Activated naive CD8-positive, alpha-beta T cell (primary cell): ENCODE measurements around the gene IL13RA1.
"Not testable (repeated sequence)": the region's sequence is repeated elsewhere in the genome, so short reads cannot be mapped to it uniquely, and the experiment has no call there.

ENCODE experiments used
- H3K27ac Mint-ChIP-seq: one replicate; pipeline ENCODE4 v1.8.0; 2021; ENCODE audit warnings: mixed read lengths
- H3K27me3 Mint-ChIP-seq: one replicate; pipeline ENCODE4 v1.8.0; 2021; ENCODE audit warnings: mixed read lengths
- H3K36me3 Mint-ChIP-seq: one replicate; pipeline ENCODE4 v1.8.0; 2021; ENCODE audit warnings: mixed read lengths
- H3K4me1 Mint-ChIP-seq: one replicate; pipeline ENCODE4 v1.8.0; 2021; ENCODE audit warnings: low read depth, mixed read lengths
- H3K4me3 Mint-ChIP-seq: one replicate; pipeline ENCODE4 v1.8.0; 2021; ENCODE audit warnings: mild to moderate bottlenecking, mixed read lengths
- H3K9me3 Mint-ChIP-seq: one replicate; pipeline ENCODE4 v1.8.0; 2021; ENCODE audit warnings: low read depth, mixed read lengths

Gene IL13RA1

DNA sequence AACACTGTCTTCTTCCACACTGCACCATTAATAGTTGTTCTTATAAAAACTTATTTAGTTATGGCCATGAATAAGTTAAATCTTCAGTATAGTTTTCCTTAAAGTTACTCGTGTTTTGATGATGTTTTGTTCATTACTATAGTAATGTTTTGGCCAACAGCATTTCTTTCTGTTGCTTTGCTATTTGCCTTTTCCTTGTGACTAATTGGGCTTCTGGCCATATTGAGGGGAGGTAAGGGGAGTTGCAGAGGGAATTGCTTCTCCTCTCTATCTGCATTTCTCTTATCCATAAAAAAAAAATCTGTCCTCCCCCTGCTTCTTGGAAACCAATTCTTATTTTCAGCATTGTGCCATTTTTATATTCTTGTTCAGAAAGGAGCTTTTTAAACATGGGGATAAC, 53.5 kb downstream of the IL13RA1 start:
- no peaks in the 10 kb centered on the region for H3K9me3 Mint-ChIP-seq
- peaks cover 2% of the 10 kb centered on the region for H3K27me3 Mint-ChIP-seq
- no peaks in the 10 kb centered on the region for H3K4me1 Mint-ChIP-seq
- no peak overlapping the region for H3K4me3 Mint-ChIP-seq
- no peaks in the 10 kb centered on the region for H3K36me3 Mint-ChIP-seq
- no peak overlapping the region for H3K27ac Mint-ChIP-seq

GRCh38 chrX:118795528-118796280, 68.3 kb downstream of the IL13RA1 start:
- Mint-ChIP-seq H3K36me3 (no peaks in the 10 kb centered on the region), H3K27ac (no peak overlapping the region), H3K27me3 (peaks cover 10% of the 10 kb centered on the region), H3K9me3 (no peaks in the 10 kb centered on the region), H3K4me1 (no peaks in the 10 kb centered on the region), H3K4me3 (no peak overlapping the region)

GRCh38 chrX:118802857-118803256, 75.5 kb downstream of the IL13RA1 start:
- Mint-ChIP-seq H3K4me1 (no peaks in the 10 kb centered on the region), H3K36me3 (no peaks in the 10 kb centered on the region), H3K27ac (no peak overlapping the region)

GRCh38 chrX:118807151-118808017, 80.0 kb downstream of the IL13RA1 start:
- Mint-ChIP-seq H3K4me1 (no peaks in the 10 kb centered on the region), H3K27me3 (peaks cover 5% of the 10 kb centered on the region), H3K4me3 (no peak overlapping the region), H3K9me3 (no peaks in the 10 kb centered on the region), H3K27ac (no peak overlapping the region), H3K36me3 (no peaks in the 10 kb centered on the region)

More at GRCh38 chrX:118802857-118803256, 75.5 kb downstream of the IL13RA1 start:
- Mint-ChIP-seq H3K9me3 (no peaks in the 10 kb centered on the region), H3K4me3 (no peak overlapping the region), H3K27me3 (peaks cover 3% of the 10 kb centered on the region)

- not testable (repeated sequence) for H3K27me3 Mint-ChIP-seq, H3K9me3 Mint-ChIP-seq, H3K36me3 Mint-ChIP-seq, H3K4me1 Mint-ChIP-seq, H3K27ac Mint-ChIP-seq, H3K4me3 Mint-ChIP-seq
Observed at GRCh38 chrX:118817257-118817656, 89.9 kb downstream of the IL13RA1 start.

GRCh38 chrX:118823263-118824172, 96.1 kb downstream of the IL13RA1 start, which contains the start of gene ZCCHC12:
Gene ZCCHC12, plus strand, starts transcription at chrX:118823824. Its CDS starts 1,421 bp downstream, at chrX:118825245.
- no peak within 1 kb of the TSS for H3K27ac Mint-ChIP-seq

GRCh38 chrX:118824173-118824730, 96.8 kb downstream of the IL13RA1 start:
- Mint-ChIP-seq H3K9me3 (no peaks in the 10 kb centered on the region), H3K36me3 (peaks cover 3% of the 10 kb centered on the region), H3K27ac (no peak overlapping the region), H3K4me1 (peaks cover 30% of the 10 kb centered on the region), H3K4me3 (peak overlapping the region; percentile 84), H3K27me3 (peaks cover 6% of the 10 kb centered on the region)

More at GRCh38 chrX:118823263-118824172, 96.1 kb downstream of the IL13RA1 start, which contains the start of gene ZCCHC12:
- H3K36me3 Mint-ChIP-seq, result peaks cover 3% of the 10 kb centered on the region
- peaks cover 4% of the 10 kb centered on the region for H3K27me3 Mint-ChIP-seq
- peaks cover 30% of the 10 kb centered on the region for H3K4me1 Mint-ChIP-seq
- no peaks in the 10 kb centered on the region for H3K9me3 Mint-ChIP-seq
- H3K4me3 Mint-ChIP-seq, result peak within 1 kb of the TSS; percentile 84

DNA sequence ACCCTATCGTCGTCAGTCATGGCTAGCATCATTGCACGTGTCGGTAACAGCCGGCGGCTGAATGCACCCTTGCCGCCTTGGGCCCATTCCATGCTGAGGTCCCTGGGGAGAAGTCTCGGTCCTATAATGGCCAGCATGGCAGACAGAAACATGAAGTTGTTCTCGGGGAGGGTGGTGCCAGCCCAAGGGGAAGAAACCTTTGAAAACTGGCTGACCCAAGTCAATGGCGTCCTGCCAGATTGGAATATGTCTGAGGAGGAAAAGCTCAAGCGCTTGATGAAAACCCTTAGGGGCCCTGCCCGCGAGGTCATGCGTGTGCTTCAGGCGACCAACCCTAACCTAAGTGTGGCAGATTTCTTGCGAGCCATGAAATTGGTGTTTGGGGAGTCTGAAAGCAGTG, 97.8 kb downstream of the IL13RA1 start:
- Mint-ChIP-seq H3K27ac (no peak overlapping the region), H3K4me1 (peaks cover 30% of the 10 kb centered on the region), H3K27me3 (peaks cover 6% of the 10 kb centered on the region), H3K9me3 (no peaks in the 10 kb centered on the region), H3K36me3 (peaks cover 3% of the 10 kb centered on the region), H3K4me3 (peak overlapping the region; percentile 15)

GRCh38 chrX:118839334-118839958, 112.0 kb downstream of the IL13RA1 start:
- Mint-ChIP-seq H3K4me3 (peak overlapping the region; percentile 63), H3K27ac (no peak overlapping the region), H3K9me3 (no peaks in the 10 kb centered on the region), H3K27me3 (peaks cover 7% of the 10 kb centered on the region), H3K36me3 (no peaks in the 10 kb centered on the region), H3K4me1 (peaks cover 1% of the 10 kb centered on the region)
